Ishikawa (cell line): ENCODE results near the gene MYL4.

ENCODE experiments used
- CEBPB ChIP-seq: IDR thresholded peaks from 2 replicates; pipeline ENCODE4 v1.6.1; 2012
- CREB1 ChIP-seq: IDR thresholded peaks from 2 replicates; pipeline ENCODE4 v1.6.1; 2012; ENCODE audit warnings: low read depth
- EGR1 ChIP-seq: IDR thresholded peaks from 2 replicates; pipeline ENCODE4 v1.6.1; 2012
- EP300 ChIP-seq: IDR thresholded peaks from 2 replicates; pipeline ENCODE4 v1.6.1; 2012; ENCODE audit warnings: borderline replicate concordance
- FOXM1 ChIP-seq: IDR thresholded peaks from 2 replicates; pipeline ENCODE4 v1.6.1; 2012; ENCODE audit warnings: low read depth, borderline replicate concordance
- NFIC ChIP-seq: IDR thresholded peaks from 2 replicates; pipeline ENCODE4 v1.6.1; 2012
- RAD21 ChIP-seq: IDR thresholded peaks from 2 replicates; pipeline ENCODE4 v1.6.1; 2012; ENCODE audit warnings: low read depth
- TAF1 ChIP-seq: IDR thresholded peaks from 2 replicates; pipeline ENCODE4 v1.6.1; 2012; ENCODE audit warnings: low read depth, mild to moderate bottlenecking
- TCF12 ChIP-seq: IDR thresholded peaks from 2 replicates; pipeline ENCODE4 v1.6.1; 2012; ENCODE audit warnings: low read depth
- TEAD4 ChIP-seq: IDR thresholded peaks from 2 replicates; pipeline ENCODE4 v1.6.1; 2012
- YY1 ChIP-seq: IDR thresholded peaks from 2 replicates; pipeline ENCODE4 v1.6.1; 2012; ENCODE audit warnings: low read depth
- ZBTB7A ChIP-seq: IDR thresholded peaks from 2 replicates; pipeline ENCODE4 v1.6.1; 2012; ENCODE audit warnings: low read depth
- TF ChIP-seq, protein P1 (sequence below): IDR thresholded peaks from 2 replicates; pipeline ENCODE4 v1.6.1; 2012; ENCODE audit warnings: low read depth, mild to moderate bottlenecking
- TF ChIP-seq, protein P2 (sequence below): IDR thresholded peaks from 2 replicates; pipeline ENCODE4 v1.6.1; 2012
- TF ChIP-seq, protein P3 (sequence below): IDR thresholded peaks from 2 replicates; pipeline ENCODE4 v1.6.1; 2012

The MYL4 gene

DNA sequence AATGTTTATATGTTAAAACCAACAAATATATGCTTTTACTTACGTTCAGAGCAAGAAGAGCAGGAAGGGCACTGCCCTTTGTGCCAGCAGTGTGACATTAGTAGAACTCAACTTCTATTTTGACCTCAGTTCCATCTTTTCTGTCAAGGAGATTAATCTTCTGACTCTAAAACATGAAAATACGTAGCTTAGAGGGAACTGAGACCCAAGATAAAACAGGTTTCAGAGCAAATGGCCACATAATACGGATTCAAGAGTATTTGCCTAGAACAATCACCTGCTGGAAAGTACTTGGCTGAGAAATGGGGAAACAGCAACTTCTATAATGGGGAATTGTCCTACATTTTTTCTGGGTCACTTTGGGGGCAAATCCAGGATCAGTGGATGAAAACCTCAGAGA lies 22.2 kb downstream of the MYL4 start:
- TF ChIP-seq TCF12 (no peak), TEAD4 (no peak), ZBTB7A (no peak), YY1 (no peak), EP300 (no peak)

DNA sequence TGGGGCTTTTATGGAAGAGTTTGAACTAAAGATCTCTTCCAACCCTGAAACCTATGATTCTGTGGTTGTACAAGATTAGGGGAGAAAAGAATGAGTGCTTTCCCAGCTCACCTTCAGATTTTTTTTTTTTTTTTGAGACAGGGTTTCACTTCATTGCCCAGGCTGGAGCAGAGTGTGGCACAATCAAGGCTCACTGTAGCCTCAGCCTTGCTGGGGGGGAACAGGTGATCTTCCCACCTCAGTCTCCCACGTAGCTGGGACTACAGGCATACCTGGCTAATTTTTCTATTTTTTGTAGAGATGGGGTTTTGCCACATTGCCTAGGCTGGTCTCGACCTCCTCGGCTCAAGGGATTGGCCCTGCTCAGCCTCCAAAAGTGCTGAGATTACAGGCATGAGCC lies 22.7 kb downstream of the MYL4 start:
- TF ChIP-seq TEAD4 (no peak), TAF1 (no peak), EGR1 (no peak), YY1 (no peak), NFIC (no peak)

DNA sequence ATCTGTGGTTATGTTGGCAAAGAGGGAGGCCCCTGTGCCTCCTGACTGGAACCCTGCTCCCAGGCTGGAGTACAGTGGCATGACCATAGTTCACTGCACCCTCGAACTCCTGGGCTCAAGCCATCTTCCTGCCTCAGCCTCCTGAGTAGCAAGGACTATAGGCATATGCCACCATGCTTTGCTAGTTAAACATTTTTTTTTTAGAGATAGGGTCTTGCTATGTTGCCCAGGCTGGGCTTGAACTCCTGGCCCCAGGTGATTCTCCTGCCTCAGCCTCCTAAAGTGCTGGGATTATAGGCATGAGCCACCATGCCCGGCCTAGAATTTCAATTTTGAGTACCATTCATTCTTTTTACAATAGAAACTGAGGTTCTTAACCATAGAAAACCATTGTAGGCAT lies 23.3 kb downstream of the MYL4 start:
- TF ChIP-seq TAF1: no peak
- TF ChIP-seq NFIC: no peak
- TF ChIP-seq FOXM1: no peak
- TF ChIP-seq TEAD4: no peak
- no peak for TF ChIP-seq TCF12
- no peak for TF ChIP-seq CREB1
- no peak for TF ChIP-seq CEBPB
- no peak for TF ChIP-seq YY1
- TF ChIP-seq ZBTB7A: no peak
- TF ChIP-seq, protein P1, sequence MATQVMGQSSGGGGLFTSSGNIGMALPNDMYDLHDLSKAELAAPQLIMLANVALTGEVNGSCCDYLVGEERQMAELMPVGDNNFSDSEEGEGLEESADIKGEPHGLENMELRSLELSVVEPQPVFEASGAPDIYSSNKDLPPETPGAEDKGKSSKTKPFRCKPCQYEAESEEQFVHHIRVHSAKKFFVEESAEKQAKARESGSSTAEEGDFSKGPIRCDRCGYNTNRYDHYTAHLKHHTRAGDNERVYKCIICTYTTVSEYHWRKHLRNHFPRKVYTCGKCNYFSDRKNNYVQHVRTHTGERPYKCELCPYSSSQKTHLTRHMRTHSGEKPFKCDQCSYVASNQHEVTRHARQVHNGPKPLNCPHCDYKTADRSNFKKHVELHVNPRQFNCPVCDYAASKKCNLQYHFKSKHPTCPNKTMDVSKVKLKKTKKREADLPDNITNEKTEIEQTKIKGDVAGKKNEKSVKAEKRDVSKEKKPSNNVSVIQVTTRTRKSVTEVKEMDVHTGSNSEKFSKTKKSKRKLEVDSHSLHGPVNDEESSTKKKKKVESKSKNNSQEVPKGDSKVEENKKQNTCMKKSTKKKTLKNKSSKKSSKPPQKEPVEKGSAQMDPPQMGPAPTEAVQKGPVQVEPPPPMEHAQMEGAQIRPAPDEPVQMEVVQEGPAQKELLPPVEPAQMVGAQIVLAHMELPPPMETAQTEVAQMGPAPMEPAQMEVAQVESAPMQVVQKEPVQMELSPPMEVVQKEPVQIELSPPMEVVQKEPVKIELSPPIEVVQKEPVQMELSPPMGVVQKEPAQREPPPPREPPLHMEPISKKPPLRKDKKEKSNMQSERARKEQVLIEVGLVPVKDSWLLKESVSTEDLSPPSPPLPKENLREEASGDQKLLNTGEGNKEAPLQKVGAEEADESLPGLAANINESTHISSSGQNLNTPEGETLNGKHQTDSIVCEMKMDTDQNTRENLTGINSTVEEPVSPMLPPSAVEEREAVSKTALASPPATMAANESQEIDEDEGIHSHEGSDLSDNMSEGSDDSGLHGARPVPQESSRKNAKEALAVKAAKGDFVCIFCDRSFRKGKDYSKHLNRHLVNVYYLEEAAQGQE: no peak
- TF ChIP-seq EP300: no peak
- no peak for TF ChIP-seq EGR1
- TF ChIP-seq, protein P2, sequence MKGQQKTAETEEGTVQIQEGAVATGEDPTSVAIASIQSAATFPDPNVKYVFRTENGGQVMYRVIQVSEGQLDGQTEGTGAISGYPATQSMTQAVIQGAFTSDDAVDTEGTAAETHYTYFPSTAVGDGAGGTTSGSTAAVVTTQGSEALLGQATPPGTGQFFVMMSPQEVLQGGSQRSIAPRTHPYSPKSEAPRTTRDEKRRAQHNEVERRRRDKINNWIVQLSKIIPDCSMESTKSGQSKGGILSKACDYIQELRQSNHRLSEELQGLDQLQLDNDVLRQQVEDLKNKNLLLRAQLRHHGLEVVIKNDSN: no peak
- TF ChIP-seq, protein P3, sequence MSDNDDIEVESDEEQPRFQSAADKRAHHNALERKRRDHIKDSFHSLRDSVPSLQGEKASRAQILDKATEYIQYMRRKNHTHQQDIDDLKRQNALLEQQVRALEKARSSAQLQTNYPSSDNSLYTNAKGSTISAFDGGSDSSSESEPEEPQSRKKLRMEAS: no peak
- TF ChIP-seq RAD21: no peak

DNA sequence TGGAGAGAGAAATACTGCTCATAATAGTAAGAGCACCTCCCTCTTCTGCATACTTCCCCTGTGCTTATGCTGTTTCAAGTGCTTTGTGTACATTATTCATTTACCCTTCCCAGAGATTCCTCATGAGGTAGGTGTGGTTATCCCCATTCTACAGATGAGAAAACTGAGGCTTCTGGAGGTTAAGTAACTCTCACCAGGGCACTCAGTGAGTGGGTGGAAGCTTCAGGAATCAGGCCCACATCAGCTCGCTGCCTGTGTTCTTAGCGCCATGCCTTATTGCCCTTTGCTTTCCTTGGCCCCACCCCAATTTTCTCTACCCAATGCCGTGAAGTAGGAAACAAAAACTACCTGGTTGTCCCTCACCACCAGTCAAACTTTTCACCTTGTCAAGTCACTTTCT lies 26.4 kb downstream of the MYL4 start:
- TF ChIP-seq ZBTB7A (no peak), CREB1 (no peak), TEAD4 (no peak), TAF1 (no peak), YY1 (no peak), RAD21 (no peak), EGR1 (no peak), NFIC (no peak)

DNA sequence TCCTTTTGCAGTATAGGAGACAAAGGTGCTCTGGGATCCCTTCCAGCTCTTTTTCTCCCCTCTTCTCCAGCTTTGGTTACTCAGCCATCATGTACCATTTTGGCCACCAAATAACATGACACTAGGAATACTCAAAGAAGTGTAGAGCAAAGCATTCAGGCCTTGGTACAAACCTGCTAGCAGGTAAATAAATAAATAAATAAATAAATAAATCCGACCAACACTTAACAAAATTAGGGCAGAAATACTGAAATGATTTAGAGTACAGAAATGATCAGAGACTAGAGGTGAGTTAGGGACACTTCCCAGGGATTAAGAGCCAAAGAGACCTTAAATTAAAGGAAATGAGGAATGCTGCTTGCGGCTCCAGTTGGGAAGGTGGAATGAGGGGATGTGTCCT lies 26.8 kb downstream of the MYL4 start:
- TF ChIP-seq TEAD4: no peak
- no peak for TF ChIP-seq CREB1
- TF ChIP-seq EGR1: no peak
- no peak for TF ChIP-seq NFIC
- TF ChIP-seq EP300: no peak
- TF ChIP-seq CEBPB: no peak
- TF ChIP-seq, protein P2: no peak
- no peak for TF ChIP-seq FOXM1
- TF ChIP-seq, protein P1: no peak
- TF ChIP-seq TAF1: no peak
- TF ChIP-seq ZBTB7A: no peak

DNA sequence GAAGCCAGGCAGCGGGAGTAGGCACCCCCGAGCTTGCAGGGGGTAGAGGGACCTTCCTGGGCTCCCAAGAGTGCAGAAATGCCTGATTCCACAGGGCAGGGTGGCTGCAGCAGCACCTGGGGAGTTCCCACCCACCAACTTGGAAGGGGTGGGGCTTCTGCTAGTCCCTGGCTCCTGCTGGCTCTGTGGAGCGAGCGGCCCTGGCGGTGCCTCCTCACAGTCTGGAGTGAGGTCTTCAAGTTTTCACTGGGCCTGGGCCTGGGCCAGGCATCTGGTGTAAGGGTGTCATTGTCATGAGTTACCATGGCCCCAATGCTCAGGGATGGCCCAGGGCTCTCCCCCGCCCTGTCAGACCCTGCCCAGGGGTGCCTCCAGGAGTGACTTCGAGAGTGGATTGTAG lies 28.7 kb downstream of the MYL4 start:
- TF ChIP-seq ZBTB7A (no peak), CEBPB (no peak), TEAD4 (no peak), FOXM1 (no peak), EGR1 (no peak), TCF12 (no peak), YY1 (no peak), CREB1 (no peak), TAF1 (no peak), EP300 (no peak), NFIC (no peak)
- TF ChIP-seq, protein P3: no peak
- TF ChIP-seq, protein P2: no peak
